Measurements from ENCODE around the gene FXYD3.

- no peak for TF ChIP-seq CTCF (IDR thresholded peaks at IDR 0.05 in 4 of 5, conservative IDR thresholded peaks at IDR 0.05 in 1 of 5)
- TF ChIP-seq POLR2A (IDR thresholded peaks at IDR 0.05): no peak
These were observed 47.1 kb downstream of the FXYD3 start for GRCh38 chr19:35162471-35163326.

All from gastrocnemius medialis (tissue), 4 donors.